ENCODE data around the gene P2RY11.

P2RY11 gene

GRCh38 chr19:10113964-10114650, 2.6 kb downstream of the P2RY11 start:
- no peak for DNase-seq

GRCh38 chr19:10114651-10115391, 3.3 kb downstream of the P2RY11 start:
- no peak for DNase-seq

GRCh38 chr19:10115392-10116084, 4.0 kb downstream of the P2RY11 start:
- no peak for DNase-seq

- DNase-seq: no peak
Measured at GRCh38 chr19:10116085-10116865, 4.8 kb downstream of the P2RY11 start.

- DNase-seq: no peak
Measured at GRCh38 chr19:10116866-10117616, 5.5 kb downstream of the P2RY11 start.

- DNase-seq: no peak
Measured at GRCh38 chr19:10118960-10119359, 7.5 kb downstream of the P2RY11 start.

GRCh38 chr19:10120538-10121189, 9.2 kb downstream of the P2RY11 start:
- no peak for DNase-seq

GRCh38 chr19:10122045-10122444, 10.6 kb downstream of the P2RY11 start:
- DNase-seq: no peak

GRCh38 chr19:10124429-10124828, 12.9 kb downstream of the P2RY11 start:
- DNase-seq: no peak

GRCh38 chr19:10126213-10126639, 14.7 kb downstream of the P2RY11 start:
- no peak for DNase-seq

GRCh38 chr19:10132905-10133304, 21.4 kb downstream of the P2RY11 start:
- no peak for DNase-seq

GRCh38 chr19:10133596-10133995, 22.1 kb downstream of the P2RY11 start:
- no peak for DNase-seq

GRCh38 chr19:10134040-10134439, 22.5 kb downstream of the P2RY11 start:
- no peak for DNase-seq

- DNase-seq: no peak
Measured at GRCh38 chr19:10135551-10136334, 24.2 kb downstream of the P2RY11 start.

GRCh38 chr19:10136936-10137335, 25.4 kb downstream of the P2RY11 start:
- no peak for DNase-seq

- no peak for DNase-seq
Measured at GRCh38 chr19:10137751-10138682, 26.5 kb downstream of the P2RY11 start.

- no peak for DNase-seq
Measured at GRCh38 chr19:10138879-10139795, 27.6 kb downstream of the P2RY11 start.

- DNase-seq: no peak
Measured at GRCh38 chr19:10139952-10140351, 28.5 kb downstream of the P2RY11 start.

GRCh38 chr19:10141479-10141878, 30.0 kb downstream of the P2RY11 start:
- DNase-seq: no peak
